ENCODE measurements around the gene EOLA2.

Gene EOLA2

GRCh38 chrX:149908727-149909126 is 29.6 kb downstream of the EOLA2 start (continued):
- TF ChIP-seq ZBTB49 (tag by site-specific recombination; IDR thresholded peaks at IDR 0.05; ENCODE audit: low read depth) (no peak), ZSCAN4 (tag by site-specific recombination; IDR thresholded peaks at IDR 0.05) (no peak), ZNF394 (tag by site-specific recombination; IDR thresholded peaks at IDR 0.05; ENCODE audit: borderline replicate concordance) (no peak), ZNF707 (tag by site-specific recombination; IDR thresholded peaks at IDR 0.05) (no peak), SETDB1 (IDR thresholded peaks at IDR 0.05; ENCODE audit: insufficient read length, low read length) (no peak), PRDM6 (tag by site-specific recombination; IDR thresholded peaks at IDR 0.05) (no peak)

GRCh38 chrX:149908308-149908707 is 30.0 kb downstream of the EOLA2 start:
- Histone ChIP-seq H3K27ac (ENCODE audit: extremely low read depth, low read depth, low read length) (no peak overlapping the region), H3K36me3 (ENCODE audit: control insufficient read depth in 2 of 2, insufficient read depth in 1 of 2, low read length in 2 of 2) (no peaks in the 10 kb centered on the region), H3K4me3 (ENCODE audit: low read depth, low read length) (no peak overlapping the region), H3K4me1 (ENCODE audit: control insufficient read depth, insufficient read depth, low read length) (no peaks in the 10 kb centered on the region), H3K9me3 (ENCODE audit: control insufficient read depth, insufficient read depth, low read depth, low read length) (no peaks in the 10 kb centered on the region)
- CTCF ChIA-PET = interaction anchor here (0.6 kb wide), 1 partner anchor 539 kb away, joined by 3 read pairs; no protein-coding TSS in a partner anchor
- POLR2A ChIA-PET = no interaction called here
- TF ChIP-seq GLI4 (tag by site-specific recombination; IDR thresholded peaks at IDR 0.05) (no peak), ZNF513 (tag by site-specific recombination; IDR thresholded peaks at IDR 0.05) (no peak), ZBTB7A (tag by site-specific recombination; IDR thresholded peaks at IDR 0.05; ENCODE audit: low read depth) (no peak), ZNF16 (tag by site-specific recombination; IDR thresholded peaks at IDR 0.05; ENCODE audit: low read depth) (no peak), ZBTB1 (tag by site-specific recombination; IDR thresholded peaks at IDR 0.05) (no peak), FEZF1 (tag by site-specific recombination; IDR thresholded peaks at IDR 0.05) (no peak), TSHZ1 (tag by site-specific recombination; IDR thresholded peaks at IDR 0.05; ENCODE audit: borderline replicate concordance) (no peak), ZNF514 (tag by site-specific recombination; IDR thresholded peaks at IDR 0.05) (no peak), ZNF548 (tag by site-specific recombination; IDR thresholded peaks at IDR 0.05) (no peak), IKZF3 (tag by site-specific recombination; IDR thresholded peaks at IDR 0.05) (no peak), SP7 (tag by site-specific recombination; IDR thresholded peaks at IDR 0.05) (no peak)
